SK-N-SH treated with all-trans-retinoic acid at 6 μM for 48 hours (cell line): Measurements from ENCODE around the gene LRRC52.

Source experiments
- ATAC-seq: fragments of 200-7000 bp; cut with Tn5 transposase; 3 replicates; pipeline ENCODE4 v1.9.1; 2020; ENCODE audit warnings: mild to moderate bottlenecking, moderate library complexity
- ARNTL ChIP-seq: fragments of 450-650 bp; formaldehyde crosslinking; IDR thresholded peaks from 2 replicates; pipeline ENCODE4 v1.5.0; 2020; ENCODE audit warnings: low read depth, mild to moderate bottlenecking, moderate library complexity, borderline replicate concordance
- BACH2 ChIP-seq: fragments of 250-450 bp; sonication (Bioruptor Pico); IDR thresholded peaks from 2 replicates; pipeline ENCODE4 v1.9.0; 2021; ENCODE audit warnings: mild to moderate bottlenecking, borderline replicate concordance
- CREB5 ChIP-seq: fragments of 250-450 bp; sonication (Bioruptor Pico); IDR thresholded peaks from 2 replicates; pipeline ENCODE4 v1.5.1; 2020; ENCODE audit warnings: low read depth, mild to moderate bottlenecking, moderate library complexity
- CSRNP3 ChIP-seq: fragments of 250-450 bp; sonication (Bioruptor Pico); IDR thresholded peaks from 2 replicates; pipeline ENCODE4 v1.5.1; 2021; ENCODE audit warnings: mild to moderate bottlenecking, moderate library complexity
- GLIS3 ChIP-seq: fragments of 250-450 bp; sonication (Bioruptor Pico); IDR thresholded peaks from 2 replicates; pipeline ENCODE4 v1.5.0; 2020; ENCODE audit warnings: mild to moderate bottlenecking, moderate library complexity
- ISL1 ChIP-seq: fragments of 250-450 bp; sonication (Bioruptor Pico); IDR thresholded peaks from 2 replicates; pipeline ENCODE4 v2.1.2; 2022; ENCODE audit warnings: mild to moderate bottlenecking, moderate library complexity
- OSR1 ChIP-seq: fragments of 250-450 bp; sonication (Bioruptor Pico); IDR thresholded peaks from 2 replicates; pipeline ENCODE4 v1.8.0; 2022; ENCODE audit warnings: moderate library complexity, mild to moderate bottlenecking, inconsistent platforms
- PATZ1 ChIP-seq: fragments of 250-450 bp; sonication (Bioruptor Pico); IDR thresholded peaks from 2 replicates; pipeline ENCODE4 v1.8.0; 2020; ENCODE audit warnings: mild to moderate bottlenecking, moderate library complexity, borderline replicate concordance
- POU6F1 ChIP-seq: fragments of 250-450 bp; sonication (Bioruptor Pico); IDR thresholded peaks from 2 replicates; pipeline ENCODE4 v1.8.0; 2021; ENCODE audit warnings: low read depth, mild to moderate bottlenecking, moderate library complexity, borderline replicate concordance
- PPARA ChIP-seq: fragments of 250-450 bp; sonication (Bioruptor Pico); IDR thresholded peaks from 2 replicates; pipeline ENCODE4 v1.5.0; 2020; ENCODE audit warnings: mild to moderate bottlenecking, borderline replicate concordance
- RARB ChIP-seq: fragments of 250-450 bp; sonication (Bioruptor Pico); IDR thresholded peaks from 2 replicates; pipeline ENCODE4 v1.8.0; 2021; ENCODE audit warnings: mild to moderate bottlenecking, moderate library complexity
- SNAI2 ChIP-seq: fragments of 250-450 bp; sonication (Bioruptor Pico); IDR thresholded peaks from 2 replicates; pipeline ENCODE4 v1.5.0; 2020; ENCODE audit warnings: mild to moderate bottlenecking, moderate library complexity
- TCF4 ChIP-seq: fragments of 250-450 bp; sonication (Bioruptor Pico); IDR thresholded peaks from 2 replicates; pipeline ENCODE4 v1.8.0; 2021; ENCODE audit warnings: mild to moderate bottlenecking, moderate library complexity, borderline replicate concordance
- TOX ChIP-seq: fragments of 250-450 bp; sonication (Bioruptor Pico); IDR thresholded peaks from 2 replicates; pipeline ENCODE4 v1.8.0; 2021; ENCODE audit warnings: mild to moderate bottlenecking, moderate library complexity, borderline replicate concordance
- ZC3H10 ChIP-seq: fragments of 250-450 bp; sonication (Bioruptor Pico); IDR thresholded peaks from 2 replicates; pipeline ENCODE4 v1.5.1; 2021; ENCODE audit warnings: mild to moderate bottlenecking, moderate library complexity
- ZFP3 ChIP-seq: fragments of 250-450 bp; sonication (Bioruptor Pico); IDR thresholded peaks from 2 replicates; pipeline ENCODE4 v1.5.0; 2020; ENCODE audit warnings: mild to moderate bottlenecking, moderate library complexity
- ZFP30 ChIP-seq: fragments of 450-650 bp; formaldehyde crosslinking; IDR thresholded peaks from 2 replicates; pipeline ENCODE4 v1.5.0; 2022; ENCODE audit warnings: mild to moderate bottlenecking, moderate library complexity
- ZNF565 ChIP-seq: fragments of 450-650 bp; formaldehyde crosslinking; conservative IDR thresholded peaks from 2 replicates; pipeline ENCODE4 v1.5.0; 2020; ENCODE audit warnings: low read depth, mild to moderate bottlenecking, moderate library complexity
- ZNF70 ChIP-seq: fragments of 450-650 bp; formaldehyde crosslinking; IDR thresholded peaks from 2 replicates; pipeline ENCODE4 v1.5.0; 2020; ENCODE audit warnings: mild to moderate bottlenecking, moderate library complexity
- ZNF8 ChIP-seq: fragments of 450-650 bp; formaldehyde crosslinking; IDR thresholded peaks from 2 replicates; pipeline ENCODE4 v1.5.0; 2020; ENCODE audit warnings: mild to moderate bottlenecking, moderate library complexity

Gene LRRC52

GRCh38 chr1:165524639-165525285, 19.0 kb upstream of the LRRC52 start (continued):
- TF ChIP-seq CSRNP3 (no peak), TOX (no peak), ISL1 (no peak)
- TF ChIP-seq, all 23 proteins: peak for 0

- no peak for ATAC-seq
- TF ChIP-seq ZC3H10 (CRISPR knock-in tag), result no peak
- no peak for TF ChIP-seq GLIS3 (CRISPR knock-in tag)
- TF ChIP-seq ZFP3 (CRISPR knock-in tag), result no peak
- no peak for TF ChIP-seq PPARA
- TF ChIP-seq SNAI2 (CRISPR knock-in tag), result no peak
- no peak for TF ChIP-seq OSR1 (CRISPR knock-in tag)
- no peak for TF ChIP-seq CREB5 (CRISPR knock-in tag)
These were observed 18.1 kb upstream of the LRRC52 start for GRCh38 chr1:165525708-165526107.

GRCh38 chr1:165527251-165528007, 16.4 kb upstream of the LRRC52 start:
- ATAC-seq, result no peak
- TF ChIP-seq TOX (no peak), PPARA (no peak), ZNF8 (no peak), TCF4 (CRISPR knock-in tag) (no peak), RARB (no peak), ZFP30 (CRISPR knock-in tag) (no peak), CREB5 (CRISPR knock-in tag) (no peak), ZFP3 (CRISPR knock-in tag) (no peak), CSRNP3 (no peak), BACH2 (CRISPR knock-in tag) (no peak), PATZ1 (CRISPR knock-in tag) (no peak), POU6F1 (CRISPR knock-in tag) (no peak), OSR1 (CRISPR knock-in tag) (no peak), ISL1 (no peak), ARNTL (CRISPR knock-in tag) (no peak)

GRCh38 chr1:165531021-165531420, 12.8 kb upstream of the LRRC52 start:
- ATAC-seq, result no peak
- TF ChIP-seq GLIS3 (CRISPR knock-in tag) (no peak), ZC3H10 (CRISPR knock-in tag) (no peak), TOX (no peak), ZNF70 (CRISPR knock-in tag) (no peak), PPARA (no peak), ISL1 (no peak), ARNTL (CRISPR knock-in tag) (no peak), ZNF565 (CRISPR knock-in tag) (no peak), PATZ1 (CRISPR knock-in tag) (no peak)
